ENCODE data around the gene GFOD2.

DNA sequence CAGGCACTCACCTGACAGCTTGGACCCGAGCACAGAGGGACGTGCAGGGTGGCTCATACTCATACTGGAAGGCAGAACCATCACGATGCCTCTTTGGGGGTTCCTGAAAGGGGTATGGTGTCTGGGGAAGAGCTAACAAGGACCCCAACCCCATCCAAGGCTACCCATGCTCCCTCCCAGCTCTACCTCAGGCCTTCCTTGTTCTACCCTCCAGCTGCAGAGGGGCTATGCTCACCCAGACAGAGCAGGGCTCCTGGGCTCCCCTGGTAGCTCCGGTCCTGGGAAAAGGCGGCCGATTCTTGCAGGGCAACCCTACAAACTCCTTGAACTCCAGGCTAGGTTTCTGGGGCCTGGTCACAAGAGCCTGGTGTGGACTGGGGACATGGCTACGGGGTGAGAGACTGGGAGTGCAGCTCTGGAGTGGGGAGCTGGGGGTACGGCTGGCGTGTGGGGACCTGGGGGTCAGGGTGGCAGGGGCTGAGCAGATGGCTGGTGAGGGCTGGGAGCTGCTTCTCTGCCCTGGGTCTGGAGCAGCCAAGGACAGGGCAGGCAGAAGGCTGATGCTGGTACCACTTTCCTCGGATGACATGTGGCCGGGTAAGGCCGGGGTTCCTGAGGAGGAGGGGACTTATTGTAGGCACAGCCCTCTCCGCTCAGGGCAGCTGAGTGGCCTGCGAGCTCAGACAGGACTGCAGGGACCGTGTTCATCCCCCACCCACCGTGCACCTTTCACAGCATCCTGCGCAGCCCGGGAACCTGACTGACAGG lies 61.2 kb downstream of the GFOD2 start:
- TF ChIP-seq, protein P1, sequence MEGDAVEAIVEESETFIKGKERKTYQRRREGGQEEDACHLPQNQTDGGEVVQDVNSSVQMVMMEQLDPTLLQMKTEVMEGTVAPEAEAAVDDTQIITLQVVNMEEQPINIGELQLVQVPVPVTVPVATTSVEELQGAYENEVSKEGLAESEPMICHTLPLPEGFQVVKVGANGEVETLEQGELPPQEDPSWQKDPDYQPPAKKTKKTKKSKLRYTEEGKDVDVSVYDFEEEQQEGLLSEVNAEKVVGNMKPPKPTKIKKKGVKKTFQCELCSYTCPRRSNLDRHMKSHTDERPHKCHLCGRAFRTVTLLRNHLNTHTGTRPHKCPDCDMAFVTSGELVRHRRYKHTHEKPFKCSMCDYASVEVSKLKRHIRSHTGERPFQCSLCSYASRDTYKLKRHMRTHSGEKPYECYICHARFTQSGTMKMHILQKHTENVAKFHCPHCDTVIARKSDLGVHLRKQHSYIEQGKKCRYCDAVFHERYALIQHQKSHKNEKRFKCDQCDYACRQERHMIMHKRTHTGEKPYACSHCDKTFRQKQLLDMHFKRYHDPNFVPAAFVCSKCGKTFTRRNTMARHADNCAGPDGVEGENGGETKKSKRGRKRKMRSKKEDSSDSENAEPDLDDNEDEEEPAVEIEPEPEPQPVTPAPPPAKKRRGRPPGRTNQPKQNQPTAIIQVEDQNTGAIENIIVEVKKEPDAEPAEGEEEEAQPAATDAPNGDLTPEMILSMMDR (conservative IDR thresholded peaks at IDR 0.05; ENCODE audit: low read length) = no peak
- no peak for TF ChIP-seq EZH2phosphoT487 (IDR thresholded peaks at IDR 0.05; ENCODE audit: borderline replicate concordance)

All from Loucy (cell line).